ENCODE results near the gene LSAMP.
"Not testable (repeated sequence)": the region's sequence is repeated elsewhere in the genome, so short reads cannot be mapped to it uniquely, and the experiment has no call there.

DNA sequence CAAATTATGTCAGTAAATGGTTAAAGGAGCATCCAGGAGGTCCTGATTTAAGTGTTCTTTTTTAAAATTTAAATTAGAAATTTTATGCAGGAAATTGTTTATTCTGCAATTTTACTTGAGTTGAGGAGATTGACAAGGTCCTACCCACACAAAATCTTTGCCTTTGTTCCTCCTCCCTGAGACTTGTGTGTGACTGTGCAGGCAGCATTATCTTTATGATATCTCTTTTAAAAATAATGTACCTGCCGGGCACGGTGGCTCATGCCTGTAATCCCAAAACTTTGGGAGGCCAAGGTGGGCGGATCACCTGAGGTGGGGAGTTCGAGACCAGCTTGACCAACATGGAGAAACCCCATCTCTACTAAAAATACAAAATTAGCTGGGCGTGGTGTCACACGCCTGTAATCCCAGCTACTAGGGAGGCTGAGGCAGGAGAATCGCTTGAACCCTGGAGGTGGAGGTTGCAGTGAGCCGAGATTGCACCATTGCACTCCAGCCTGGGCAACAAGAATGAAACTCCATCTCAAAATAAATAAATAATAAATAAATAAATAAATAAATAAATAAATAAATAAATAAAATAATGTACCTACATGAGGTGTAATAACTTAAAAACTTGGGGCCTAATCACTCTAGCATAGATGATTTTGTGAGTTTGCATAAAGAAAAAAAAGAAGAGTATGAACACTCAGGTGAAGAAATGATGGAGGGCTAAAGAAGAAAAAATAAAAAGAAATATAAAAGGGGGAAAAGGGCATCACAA, 374.6 kb downstream of the LSAMP start:
- not testable (repeated sequence) for TF ChIP-seq EZH2 (IDR thresholded peaks at IDR 0.05; ENCODE audit: borderline replicate concordance, low read depth, low read length, severe bottlenecking); CTCF (IDR thresholded peaks at IDR 0.05; ENCODE audit: borderline replicate concordance, extremely low read depth, low read length, poor library complexity, severe bottlenecking)

All from DND-41 (cell line).